GM12865 (cell line): ENCODE data around the gene FEM1B.

Source experiments
- DNase-seq: peaks from one replicate; pipeline ENCODE4 v3.0.0; 2010; ENCODE audit warnings: low read depth
- H3K4me3 ChIP-seq: 2 replicates; pipeline ENCODE4 v1.5.1; 2011; ENCODE audit warnings: mild to moderate bottlenecking, low read depth, low read length, control low read depth
- CTCF ChIP-seq: IDR thresholded peaks from 2 replicates; pipeline ENCODE4 v1.5.1; 2011; ENCODE audit warnings: low read length, control low read depth, low read depth, inconsistent platforms; ENCODE audit not compliant: insufficient read depth; ENCODE audit errors: missing control alignments

The FEM1B gene

GRCh38 chr15:68305420-68305871 lies 27.9 kb downstream of the FEM1B start:
- no peak for DNase-seq
- TF ChIP-seq CTCF, result no peak
- no peak overlapping the region for H3K4me3 ChIP-seq

- no peak overlapping the region for H3K4me3 ChIP-seq
- no peak for TF ChIP-seq CTCF
- DNase-seq, result no peak
Measured at GRCh38 chr15:68307131-68307928, 29.8 kb downstream of the FEM1B start.

DNA sequence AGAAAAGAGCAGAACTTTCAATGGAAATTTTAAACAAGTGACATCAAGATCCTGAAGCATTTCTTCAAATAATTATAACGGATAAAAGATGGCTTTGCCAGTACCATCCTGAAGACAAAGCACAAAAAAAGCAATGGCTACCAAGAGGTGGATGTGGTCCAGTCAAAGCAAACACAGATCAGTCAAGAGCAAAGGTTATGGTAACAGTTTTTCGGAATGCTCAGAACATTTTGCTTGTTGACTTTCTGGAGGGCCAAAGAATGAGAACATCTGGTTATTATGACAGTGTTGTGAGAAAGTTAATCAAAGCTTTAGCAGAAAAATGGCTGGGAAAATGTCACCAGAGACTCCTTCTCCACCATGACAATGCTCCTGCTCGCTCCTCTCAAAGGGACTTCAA lies 31.5 kb downstream of the FEM1B start:
- no peak for DNase-seq
- no peak overlapping the region for H3K4me3 ChIP-seq
- TF ChIP-seq CTCF, result no peak

DNA sequence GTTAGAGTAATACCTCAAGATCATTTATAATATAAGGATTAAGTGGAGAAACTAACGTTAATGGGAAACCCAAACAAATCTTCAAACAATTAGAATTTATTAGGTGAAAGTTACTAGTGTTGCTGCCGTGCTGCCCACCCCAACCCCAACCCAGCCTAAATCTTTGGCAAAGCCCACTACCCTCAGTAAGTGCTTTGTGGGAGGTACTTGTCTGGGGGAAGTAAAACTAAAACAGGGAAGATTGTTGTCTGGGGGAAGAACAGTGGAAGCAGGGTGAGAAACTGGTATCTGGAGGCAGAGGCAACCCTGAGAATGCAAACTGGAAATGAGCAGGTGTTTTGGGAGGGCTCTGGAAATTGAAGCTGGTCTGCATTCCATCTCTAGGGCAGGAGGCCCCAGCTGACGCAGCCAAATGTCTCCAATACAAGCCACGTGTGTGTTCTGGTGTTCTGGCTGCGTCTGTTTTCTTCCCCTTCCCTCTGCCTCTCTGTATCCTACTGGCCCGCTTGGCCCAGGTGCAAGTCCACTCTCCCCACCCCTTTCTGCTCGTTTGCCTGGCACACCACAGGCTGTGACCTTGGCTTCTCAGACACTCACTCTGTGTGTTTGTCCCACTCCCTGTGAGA lies 32.7 kb downstream of the FEM1B start:
- no peak for TF ChIP-seq CTCF
- H3K4me3 ChIP-seq, result no peak overlapping the region
- no peak for DNase-seq

- no peak for TF ChIP-seq CTCF
- DNase-seq, result no peak
- H3K4me3 ChIP-seq, result no peak overlapping the region
Measured at GRCh38 chr15:68310804-68311463, 33.4 kb downstream of the FEM1B start.

DNA sequence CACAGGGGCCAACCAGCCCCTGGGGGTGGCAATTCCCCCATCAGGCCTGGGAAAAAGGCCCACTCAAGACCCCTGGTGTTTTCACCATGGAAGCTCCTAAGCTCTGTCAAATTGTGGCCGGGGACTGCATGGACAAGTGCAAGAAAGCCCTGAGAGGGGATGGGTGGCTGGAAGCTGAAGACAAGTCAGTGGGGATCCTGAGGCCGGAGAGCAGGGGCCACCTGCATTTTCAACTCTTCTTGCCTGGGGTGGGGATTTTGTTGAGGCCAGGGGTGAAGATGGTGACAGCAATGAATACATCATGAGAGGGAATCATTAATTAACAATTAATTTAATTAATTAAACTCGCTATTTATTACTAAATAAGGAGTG lies 33.9 kb downstream of the FEM1B start:
- H3K4me3 ChIP-seq, result no peak overlapping the region
- no peak for TF ChIP-seq CTCF
- no peak for DNase-seq
